OCI-LY7 (cell line): Measurements from ENCODE around the gene DSCAM.

Source experiments
- EZH2phosphoT487 ChIP-seq: fragments of 200-600 bp; sonication (generic); IDR thresholded peaks from 2 replicates; pipeline ENCODE4 v1.6.1; 2018; ENCODE audit warnings: low read depth, borderline replicate concordance, mild to moderate bottlenecking, mixed run types, antibody characterized with exemption, low read length, moderate library complexity, mixed read lengths
- TF ChIP-seq, protein P1 (sequence below): fragments of 200-600 bp; sonication (generic); conservative IDR thresholded peaks from 2 replicates; pipeline ENCODE4 v1.5.1; 2014; ENCODE audit warnings: mild to moderate bottlenecking, antibody characterized with exemption, low read length, moderate library complexity, mixed read lengths

- TF ChIP-seq, protein P1, sequence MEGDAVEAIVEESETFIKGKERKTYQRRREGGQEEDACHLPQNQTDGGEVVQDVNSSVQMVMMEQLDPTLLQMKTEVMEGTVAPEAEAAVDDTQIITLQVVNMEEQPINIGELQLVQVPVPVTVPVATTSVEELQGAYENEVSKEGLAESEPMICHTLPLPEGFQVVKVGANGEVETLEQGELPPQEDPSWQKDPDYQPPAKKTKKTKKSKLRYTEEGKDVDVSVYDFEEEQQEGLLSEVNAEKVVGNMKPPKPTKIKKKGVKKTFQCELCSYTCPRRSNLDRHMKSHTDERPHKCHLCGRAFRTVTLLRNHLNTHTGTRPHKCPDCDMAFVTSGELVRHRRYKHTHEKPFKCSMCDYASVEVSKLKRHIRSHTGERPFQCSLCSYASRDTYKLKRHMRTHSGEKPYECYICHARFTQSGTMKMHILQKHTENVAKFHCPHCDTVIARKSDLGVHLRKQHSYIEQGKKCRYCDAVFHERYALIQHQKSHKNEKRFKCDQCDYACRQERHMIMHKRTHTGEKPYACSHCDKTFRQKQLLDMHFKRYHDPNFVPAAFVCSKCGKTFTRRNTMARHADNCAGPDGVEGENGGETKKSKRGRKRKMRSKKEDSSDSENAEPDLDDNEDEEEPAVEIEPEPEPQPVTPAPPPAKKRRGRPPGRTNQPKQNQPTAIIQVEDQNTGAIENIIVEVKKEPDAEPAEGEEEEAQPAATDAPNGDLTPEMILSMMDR: no peak
- no peak for TF ChIP-seq EZH2phosphoT487
Observed at GRCh38 chr21:40191616-40192015, 655.3 kb downstream of the DSCAM start.
